ENCODE data around the gene TBP.

Gene TBP

DNA sequence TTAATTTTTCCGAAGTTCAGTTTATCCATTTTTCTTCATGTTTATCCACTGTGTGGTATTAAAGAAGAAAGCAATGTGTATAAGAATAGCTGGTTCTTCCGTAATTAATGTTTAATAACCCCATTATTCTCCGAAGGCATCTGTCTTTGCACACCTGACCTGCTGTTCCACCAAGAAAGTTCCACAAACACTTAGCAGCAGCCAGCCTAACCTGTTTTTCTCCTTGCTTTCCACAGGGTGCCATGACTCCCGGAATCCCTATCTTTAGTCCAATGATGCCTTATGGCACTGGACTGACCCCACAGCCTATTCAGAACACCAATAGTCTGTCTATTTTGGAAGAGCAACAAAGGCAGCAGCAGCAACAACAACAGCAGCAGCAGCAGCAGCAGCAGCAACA is 7.4 kb downstream of the TBP start:
- peak overlapping the region; percentile 41; the same call in 1 of the 2 replicates for H3K27ac ChIP-seq
- TF ChIP-seq, protein P1, sequence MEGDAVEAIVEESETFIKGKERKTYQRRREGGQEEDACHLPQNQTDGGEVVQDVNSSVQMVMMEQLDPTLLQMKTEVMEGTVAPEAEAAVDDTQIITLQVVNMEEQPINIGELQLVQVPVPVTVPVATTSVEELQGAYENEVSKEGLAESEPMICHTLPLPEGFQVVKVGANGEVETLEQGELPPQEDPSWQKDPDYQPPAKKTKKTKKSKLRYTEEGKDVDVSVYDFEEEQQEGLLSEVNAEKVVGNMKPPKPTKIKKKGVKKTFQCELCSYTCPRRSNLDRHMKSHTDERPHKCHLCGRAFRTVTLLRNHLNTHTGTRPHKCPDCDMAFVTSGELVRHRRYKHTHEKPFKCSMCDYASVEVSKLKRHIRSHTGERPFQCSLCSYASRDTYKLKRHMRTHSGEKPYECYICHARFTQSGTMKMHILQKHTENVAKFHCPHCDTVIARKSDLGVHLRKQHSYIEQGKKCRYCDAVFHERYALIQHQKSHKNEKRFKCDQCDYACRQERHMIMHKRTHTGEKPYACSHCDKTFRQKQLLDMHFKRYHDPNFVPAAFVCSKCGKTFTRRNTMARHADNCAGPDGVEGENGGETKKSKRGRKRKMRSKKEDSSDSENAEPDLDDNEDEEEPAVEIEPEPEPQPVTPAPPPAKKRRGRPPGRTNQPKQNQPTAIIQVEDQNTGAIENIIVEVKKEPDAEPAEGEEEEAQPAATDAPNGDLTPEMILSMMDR (conservative IDR thresholded peaks at IDR 0.05) = no peak
- TF ChIP-seq ZFX (IDR thresholded peaks at IDR 0.05) = no peak

DNA sequence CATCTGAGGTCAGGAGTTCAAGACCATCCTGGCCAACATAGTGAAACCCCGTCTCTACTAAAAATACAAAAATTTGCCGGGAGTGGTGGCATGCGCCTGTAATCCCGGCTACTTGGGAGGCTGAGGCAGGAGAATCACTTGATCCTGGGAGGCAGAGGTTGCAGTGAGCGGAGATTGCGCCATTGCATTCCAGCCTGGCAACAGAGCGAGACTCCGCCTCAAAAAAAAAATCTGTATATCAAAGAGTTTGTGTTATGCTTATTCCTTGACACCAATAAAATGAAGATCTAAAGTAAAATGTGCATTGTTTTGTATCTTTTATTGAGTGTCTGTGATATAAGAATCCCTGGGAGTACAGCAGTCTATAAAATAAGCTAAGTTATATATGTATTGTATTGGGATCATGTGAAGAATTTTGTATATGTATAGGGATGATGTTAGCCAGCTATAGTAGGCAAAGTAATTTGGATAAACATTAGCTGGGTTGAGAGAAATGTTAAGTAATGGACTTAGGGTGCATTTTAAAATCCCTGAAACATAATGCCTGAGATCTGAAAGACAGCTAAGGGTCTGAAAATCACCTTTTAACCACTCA is 10.9 kb downstream of the TBP start:
- TF ChIP-seq ZFX (IDR thresholded peaks at IDR 0.05) = no peak
- TF ChIP-seq, protein P1 (conservative IDR thresholded peaks at IDR 0.05) = no peak
- H3K27ac ChIP-seq = no peak overlapping the region

DNA sequence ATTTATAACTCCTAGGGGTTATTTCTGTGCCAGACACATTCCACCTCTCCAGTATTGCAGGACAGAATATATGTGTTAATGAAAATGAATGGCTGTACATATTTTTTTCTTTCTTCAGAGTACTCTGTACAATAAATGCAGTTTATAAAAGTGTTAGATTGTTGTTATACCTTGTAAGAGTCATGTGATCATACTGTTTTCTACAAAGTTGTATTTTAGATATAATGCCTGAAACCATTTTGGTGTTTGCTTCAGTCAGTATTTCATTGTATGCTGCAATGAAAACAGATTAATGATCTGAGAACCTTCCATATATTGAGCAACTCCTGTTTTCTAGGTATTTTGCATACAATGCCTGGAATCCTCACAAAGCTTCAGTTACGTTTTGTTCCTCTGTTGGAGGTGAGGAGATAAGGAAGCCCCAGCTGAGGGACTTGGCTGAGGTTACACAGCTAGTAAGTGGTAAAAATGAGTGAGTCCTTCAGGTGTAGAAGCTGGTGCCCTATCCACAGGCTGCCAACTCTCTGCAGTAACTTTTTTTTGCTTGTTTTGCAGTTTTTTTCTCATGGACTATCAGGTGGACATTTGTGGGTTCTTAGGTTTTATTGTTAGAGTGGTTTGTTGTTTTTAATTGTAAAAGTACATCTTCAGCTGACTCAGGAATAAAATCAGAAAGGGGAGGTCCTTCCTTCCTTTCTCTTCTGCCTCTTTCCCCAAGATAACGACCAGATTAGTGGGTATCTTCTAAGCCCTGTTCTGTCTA is 18.7 kb downstream of the TBP start:
- TF ChIP-seq, protein P1 (conservative IDR thresholded peaks at IDR 0.05) = no peak
- no peak for TF ChIP-seq ZFX (IDR thresholded peaks at IDR 0.05)
- no peak overlapping the region for H3K27ac ChIP-seq

DNA sequence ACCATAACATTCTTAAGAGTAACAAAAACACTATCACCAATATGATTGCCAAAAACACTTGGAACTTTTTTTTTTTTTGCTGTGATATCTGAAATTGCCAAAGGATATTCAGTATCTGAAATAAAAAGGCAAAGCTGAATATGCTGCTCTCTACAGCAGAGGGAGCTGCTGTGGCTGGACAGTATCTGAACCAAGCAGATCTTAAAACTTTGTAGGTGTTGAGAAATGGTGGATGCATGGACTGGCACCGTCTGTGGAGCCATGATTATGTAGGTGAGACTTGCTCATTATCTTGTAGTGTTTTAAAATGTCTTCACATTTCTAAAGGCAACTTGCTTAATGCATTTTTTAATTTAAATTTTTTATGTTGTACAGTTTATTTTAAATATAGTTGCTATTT is 21.1 kb downstream of the TBP start:
- no peak overlapping the region for H3K27ac ChIP-seq
- no peak for TF ChIP-seq ZFX (IDR thresholded peaks at IDR 0.05)
- TF ChIP-seq, protein P1 (conservative IDR thresholded peaks at IDR 0.05) = peak; percentile 32

DNA sequence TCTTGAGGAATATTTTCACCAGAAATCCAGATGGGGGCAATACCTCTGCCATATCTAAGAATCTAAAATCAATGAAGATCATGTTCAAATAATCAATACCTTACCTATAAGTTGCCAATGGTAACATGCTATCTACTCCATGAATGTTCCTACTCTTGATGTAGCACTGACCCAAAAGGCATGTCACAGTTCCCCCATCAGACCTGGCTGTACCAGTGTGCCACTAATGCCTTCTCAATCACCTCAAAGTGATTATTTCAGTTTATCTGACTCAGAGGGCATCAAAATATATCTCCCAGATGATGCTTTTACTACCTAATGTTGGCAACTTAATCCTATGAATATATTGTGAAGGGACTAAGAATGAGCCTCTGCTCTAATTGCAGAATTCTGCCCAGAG is 24.7 kb downstream of the TBP start:
- H3K27ac ChIP-seq = no peak overlapping the region
- no peak for TF ChIP-seq ZFX (IDR thresholded peaks at IDR 0.05)
- TF ChIP-seq, protein P1 (conservative IDR thresholded peaks at IDR 0.05) = no peak

DNA sequence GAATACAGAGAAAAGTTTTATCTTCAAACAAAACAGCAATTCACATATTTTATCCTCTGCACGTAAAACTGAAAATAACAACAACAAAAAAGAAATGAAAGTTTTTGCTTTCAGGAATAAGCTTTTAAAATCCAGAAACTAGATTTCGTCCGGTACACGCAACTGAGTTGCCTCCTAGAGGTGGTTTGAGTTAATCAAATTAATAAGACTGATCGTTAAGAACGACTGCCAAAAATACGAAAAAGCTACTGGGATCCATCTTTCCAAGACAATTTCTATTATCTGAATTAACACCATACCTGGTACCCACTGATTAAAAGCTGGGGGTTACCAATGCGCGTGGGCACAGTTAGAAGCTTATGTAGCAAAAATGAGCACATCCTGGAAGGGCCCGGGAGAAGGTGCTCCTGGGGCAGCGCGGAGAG is 29.6 kb downstream of the TBP start:
- no peak for TF ChIP-seq ZFX (IDR thresholded peaks at IDR 0.05)
- TF ChIP-seq, protein P1 (conservative IDR thresholded peaks at IDR 0.05) = peak; percentile 28
- peak overlapping the region; percentile 89 for H3K27ac ChIP-seq

DNA sequence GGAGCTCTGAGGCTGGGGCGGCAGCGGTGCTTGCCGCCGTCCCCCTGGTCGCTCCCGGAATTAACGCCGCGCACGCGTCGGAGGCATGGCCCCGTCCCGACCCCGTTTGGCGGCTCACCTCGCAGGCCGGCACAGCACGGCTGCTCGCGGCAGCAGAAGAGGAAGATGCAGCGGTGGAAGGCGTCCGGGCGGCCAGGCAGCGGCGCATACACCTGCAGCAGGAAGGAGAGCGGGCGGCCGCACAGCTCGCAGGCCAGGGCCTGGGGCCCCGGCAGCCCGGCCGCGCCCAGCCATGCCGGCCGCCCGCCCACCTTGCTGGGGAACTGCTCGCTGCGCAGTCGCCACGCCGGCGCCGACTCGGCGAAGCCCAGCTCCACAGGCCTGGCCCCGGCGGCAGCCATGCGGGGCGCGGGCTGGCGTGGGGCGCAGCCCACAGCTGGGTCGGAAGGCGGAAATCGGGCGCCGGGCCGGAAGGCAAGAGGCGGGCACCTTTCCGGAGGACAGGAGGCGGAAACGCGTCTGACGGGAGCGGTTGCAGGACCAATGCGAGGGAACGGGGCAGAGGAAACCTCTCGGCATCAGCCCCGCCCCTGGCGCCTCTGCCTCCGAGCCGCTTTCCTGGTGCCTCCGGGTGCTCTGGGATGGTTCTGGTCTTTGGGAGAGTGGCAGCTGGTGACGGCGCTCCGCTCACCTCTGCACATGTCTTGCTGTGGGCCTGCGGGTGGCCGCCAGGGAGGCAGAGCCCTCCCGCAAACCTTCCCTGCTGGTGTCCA is 30.2 kb downstream of the TBP start, which contains the start of gene PDCD2:
TSS of gene PDCD2 (minus strand) at position 457 of the 773 bp plus-strand sequence. CDS start at position 401, 56 bp downstream.
- TF ChIP-seq, protein P1 (conservative IDR thresholded peaks at IDR 0.05) = no peak
- peak; percentile 97 for TF ChIP-seq ZFX (IDR thresholded peaks at IDR 0.05)
- H3K27ac ChIP-seq = peak within 1 kb of the TSS; percentile 89
